AG04449 (cell line): Measurements from ENCODE around the gene TBC1D2.

ENCODE experiments used
- CTCF ChIA-PET: fragments of 350-600 bp; formaldehyde crosslinking; extraction: SDS; loops from one replicate; lab custom pipeline; 2021; ENCODE audit warnings: antibody characterized with exemption; lab: Yijun Ruan, JAX
- POLR2A ChIA-PET: fragments of 400-600, 350-600 bp; formaldehyde crosslinking; extraction: SDS; loops from one replicate; lab custom pipeline; 2020; ENCODE audit warnings: antibody characterized with exemption, inconsistent platforms; lab: Yijun Ruan, JAX
- DNase-seq: peaks from one replicate; pipeline ENCODE4 v3.0.0-alpha.2; 2010; ENCODE audit warnings: low read depth, low spot score
- H3K4me3 ChIP-seq: 2 replicates; pipeline ENCODE4 v1.5.1; 2011; ENCODE audit warnings: low read depth, mild to moderate bottlenecking, control low read depth, low read length
- CTCF ChIP-seq: IDR thresholded peaks from one replicate; pipeline ENCODE4 v1.5.1; 2011; ENCODE audit warnings: mild to moderate bottlenecking, moderate library complexity, low read length, control low read depth, inconsistent platforms; ENCODE audit not compliant: insufficient read depth; ENCODE audit errors: missing control alignments

Gene TBC1D2

GRCh38 chr9:98215271-98215670 lies 40.2 kb downstream of the TBC1D2 start:
- ChIA-PET POLR2A (no interaction called here), CTCF (interaction anchor here (1.6 to 10.8 kb wide), 3 partner anchors 8 to 48 kb away, joined by 3 to 119 read pairs (median 5); partner anchors contain the start of gene TBC1D2)
- H3K4me3 ChIP-seq = no peak overlapping the region
- TF ChIP-seq CTCF = no peak
- no peak for DNase-seq

- no peak for TF ChIP-seq CTCF
- ChIA-PET CTCF (interaction anchor here (0.7 to 10.8 kb wide), 4 partner anchors 8 to 48 kb away, joined by 3 to 119 read pairs (median 4); partner anchors contain the start of gene TBC1D2), POLR2A (interaction anchor here (0.7 kb wide), 1 partner anchor 8 kb away, joined by 3 read pairs; no protein-coding TSS in a partner anchor)
- no peak for DNase-seq
- no peak overlapping the region for H3K4me3 ChIP-seq
Observed at GRCh38 chr9:98214811-98215210, 40.6 kb downstream of the TBC1D2 start.

- ChIA-PET CTCF (interaction anchor here (1.1 to 11.3 kb wide), 5 partner anchors 9 to 53 kb away, joined by 3 to 157 read pairs (median 115); partner anchors contain the start of gene TBC1D2), POLR2A (interaction anchor here (1.5 kb wide), 1 partner anchor 12 kb away, joined by 6 read pairs; no protein-coding TSS in a partner anchor)
- H3K4me3 ChIP-seq = no peak overlapping the region
- no peak for DNase-seq
- no peak for TF ChIP-seq CTCF
Observed at GRCh38 chr9:98211260-98211659, 44.2 kb downstream of the TBC1D2 start.

GRCh38 chr9:98210435-98210834 lies 45.0 kb downstream of the TBC1D2 start:
- TF ChIP-seq CTCF = no peak
- no peak overlapping the region for H3K4me3 ChIP-seq
- DNase-seq = no peak
- POLR2A ChIA-PET = interaction anchor here (1.5 kb wide), 1 partner anchor 13 kb away, joined by 6 read pairs; no protein-coding TSS in a partner anchor
- CTCF ChIA-PET = interaction anchor here (10.3 to 11.3 kb wide), 3 partner anchors 9 to 54 kb away, joined by 115 to 157 read pairs (median 119); partner anchors contain the start of gene TBC1D2

- ChIA-PET POLR2A (no interaction called here), CTCF (interaction anchor here (0.6 to 11.3 kb wide), 5 partner anchors 10 to 479 kb away, joined by 3 to 157 read pairs (median 115); partner anchors contain the start of gene TBC1D2)
- DNase-seq = no peak
- H3K4me3 ChIP-seq = no peak overlapping the region
- no peak for TF ChIP-seq CTCF
Observed at GRCh38 chr9:98209530-98209929, 45.9 kb downstream of the TBC1D2 start.

GRCh38 chr9:98208635-98209034 lies 46.8 kb downstream of the TBC1D2 start:
- no peak overlapping the region for H3K4me3 ChIP-seq
- no peak for TF ChIP-seq CTCF
- ChIA-PET CTCF (interaction anchor here (1.6 to 11.3 kb wide), 6 partner anchors 11 to 135 kb away, joined by 4 to 157 read pairs (median 95); partner anchors contain the start of genes CORO2A and TBC1D2), POLR2A (no interaction called here)
- no peak for DNase-seq
